GM12878 (cell line): ENCODE measurements around the gene NAP1L1. TPM values are rescaled to one million over a fixed set of nuclear protein-coding genes. Genes with fewer than 3 reads are reported as not detected.

Experiments used
- ATAC-seq: fragments of 200-7000 bp; cut with Tn5 transposase; 3 replicates; pipeline ENCODE4 v1.9.1; 2020; ENCODE audit warnings: mild to moderate bottlenecking, moderate library complexity
- BruUV-seq: library from RNA; stranded (reverse); fragments of 400-500 nt; replicated peaks from 2 replicates; lab custom pipeline; 2021; lab: Mats Ljungman, UMichigan
- CTCF ChIA-PET: fragments of 300-600 bp; sonication (Branson Sonifier 250); formaldehyde crosslinking; extraction: SDS; loops from one replicate; lab custom pipeline; 2021; ENCODE audit warnings: inconsistent platforms; lab: Yijun Ruan, JAX
- POLR2A ChIA-PET: fragments of 350-600 bp; formaldehyde crosslinking; extraction: SDS; loops from one replicate; lab custom pipeline; 2021; ENCODE audit warnings: inconsistent platforms; lab: Charles Lee
- RAD21 ChIA-PET: fragments of 300-600 bp; sonication (Branson Sonifier 250); formaldehyde crosslinking; loops from one replicate; lab custom pipeline; 2023; ENCODE audit warnings: antibody characterized with exemption; ENCODE audit not compliant: unreplicated experiment; lab: Charles Lee
- SMC1A ChIA-PET: fragments of 300-600 bp; sonication (Branson Sonifier 250); formaldehyde crosslinking; loops from one replicate; lab custom pipeline; 2023; ENCODE audit not compliant: unreplicated experiment, uncharacterized antibody; lab: Charles Lee
- DNase-seq: peaks from one replicate; pipeline ENCODE4 v3.0.0-alpha.2; 2011; ENCODE audit warnings: low read depth, low spot score
- FAIRE-seq: peaks from 3 replicates; lab custom pipeline; 2011; peaks lifted over from hg19 to GRCh38; lab: Jason Lieb, UNC
- H2AFZ ChIP-seq: 2 replicates; pipeline ENCODE4 v1.6.0; 2011; ENCODE audit warnings: low read depth, low read length, control low read depth; ENCODE audit not compliant: control insufficient read depth
- H3K27ac ChIP-seq: 2 replicates; pipeline ENCODE4 v1.5.1; 2011; ENCODE audit warnings: control low read depth; ENCODE audit not compliant: control insufficient read depth, insufficient read depth
- H3K27me3 ChIP-seq, 2 experiments: replicated peaks in 1 of 2; 2 replicates each; pipeline versions ENCODE4 v1.6.0 to v1.6.1; 2011; ENCODE audit warnings: low read length in 1 of 2; ENCODE audit not compliant: control insufficient read depth in 2 of 2, insufficient read depth in 2 of 2
- H3K36me3 ChIP-seq, 2 experiments: 2 replicates each; pipeline ENCODE4 v1.5.1; 2011; ENCODE audit warnings: low read length in 1 of 2; ENCODE audit not compliant: control insufficient read depth in 2 of 2, insufficient read depth in 2 of 2
- H3K4me1 ChIP-seq: 2 replicates; pipeline ENCODE4 v1.6.1; 2011; ENCODE audit warnings: mild to moderate bottlenecking, low read length, moderate library complexity, mixed read lengths; ENCODE audit not compliant: control insufficient read depth, insufficient read depth
- H3K4me2 ChIP-seq: 2 replicates; pipeline ENCODE4 v1.6.0; 2011; ENCODE audit warnings: control low read depth; ENCODE audit not compliant: control insufficient read depth, insufficient read depth
- H3K4me3 ChIP-seq: fragments of 200-600 bp; sonication (generic); 2 replicates; pipeline ENCODE4 v1.5.1; 2016
- H3K79me2 ChIP-seq: 2 replicates; pipeline ENCODE4 v1.6.0; 2011; ENCODE audit warnings: low read length; ENCODE audit not compliant: control insufficient read depth, insufficient read depth
- H3K9ac ChIP-seq: 2 replicates; pipeline ENCODE4 v1.8.0; 2011; ENCODE audit warnings: low read length, control low read depth, mixed read lengths; ENCODE audit not compliant: control insufficient read depth, insufficient read depth
- H3K9me3 ChIP-seq: replicated peaks from 3 replicates; pipeline ENCODE4 v1.5.1; 2011; ENCODE audit warnings: mild to moderate bottlenecking, low read length; ENCODE audit not compliant: control insufficient read depth, insufficient read depth
- H4K20me1 ChIP-seq: 2 replicates; pipeline ENCODE4 v1.6.0; 2011; ENCODE audit not compliant: control insufficient read depth, insufficient read depth
- ELK1 ChIP-seq: IDR thresholded peaks from 2 replicates; pipeline ENCODE4 v1.6.1; 2012; ENCODE audit warnings: low read depth, low read length, improper control_type of control experiment
- IRF4 ChIP-seq: IDR thresholded peaks from 2 replicates; pipeline ENCODE4 v1.6.1; 2011; ENCODE audit warnings: low read depth, low read length
- KLF5 ChIP-seq: fragments of 450-650 bp; IDR thresholded peaks from 2 replicates; pipeline ENCODE4 v1.6.1; 2014; ENCODE audit warnings: mild to moderate bottlenecking; ENCODE audit not compliant: partially characterized antibody
- MEF2A ChIP-seq: IDR thresholded peaks from 2 replicates; pipeline ENCODE4 v1.6.1; 2011; ENCODE audit warnings: low read depth, mild to moderate bottlenecking, low read length, moderate library complexity; ENCODE audit not compliant: insufficient read depth
- MTA2 ChIP-seq: fragments of 450-650 bp; IDR thresholded peaks from 2 replicates; pipeline ENCODE4 v1.6.1; 2016; ENCODE audit warnings: low read depth, mild to moderate bottlenecking, moderate library complexity
- MYC ChIP-seq: IDR thresholded peaks from 2 replicates; pipeline ENCODE4 v1.6.1; 2011; ENCODE audit warnings: mild to moderate bottlenecking, low read length, moderate library complexity, inconsistent platforms; ENCODE audit not compliant: insufficient read depth, insufficient replicate concordance, insufficient read length, severe bottlenecking
- NR2F1 ChIP-seq: fragments of 450-650 bp; conservative IDR thresholded peaks from 2 replicates; pipeline ENCODE4 v1.6.1; 2017; ENCODE audit warnings: mild to moderate bottlenecking
- RUNX3 ChIP-seq: IDR thresholded peaks from 2 replicates; pipeline ENCODE4 v1.6.1; 2012; ENCODE audit warnings: low read length, inconsistent platforms
- ZNF687 ChIP-seq: fragments of 450-650 bp; IDR thresholded peaks from 2 replicates; pipeline ENCODE4 v1.6.1; 2017; ENCODE audit warnings: mild to moderate bottlenecking, moderate library complexity
- WGBS: methylation state at CpG from one replicate; pipeline ENCODE4 v1.1.6; 2016; ENCODE audit warnings: low lambda C conversion rate; ENCODE audit not compliant: insufficient replicate concordance, insufficient coverage; ENCODE audit errors: missing lambda C conversion rate; 5-methylcytosine and 5-hydroxymethylcytosine counted together
- in situ Hi-C: fragments of 300-500 bp; cut with MboI; formaldehyde crosslinking; loops from 9 replicates; pipeline ENCODE4 v1.14.3; 2018; ENCODE audit warnings: mixed read lengths
- intact Hi-C: fragments of 100-400 bp; cut with micrococcal nuclease; formaldehyde crosslinking; loops from one replicate; pipeline ENCODE4 v1.14.2; 2022; ENCODE audit not compliant: unreplicated experiment
- polyA plus RNA-seq, 11 experiments: library from polyadenylated mRNA; depleted of rRNA in 4 of 11; unstranded in 6 of 11; stranded (reverse) in 5 of 11; fragments of >200 nt; fragmentation: Nextera tagmentation in 4 of 11; fragmentation: Illumina TruSeq in 1 of 11; extraction: Ambion mirVana in 4 of 11; extraction: Trizol in 1 of 11; gene quantifications; 1 replicate in 1 of 11; 2 replicates in 10 of 11; pipeline versions ENCODE4 v1.2.1 to v1.2.3, GENCODE V29; 2011 to 2016; ENCODE audit warnings: inconsistent platforms in 2 of 11, missing spikeins in 2 of 11, low read depth in 1 of 11
- total RNA-seq, 4 experiments: library from RNA; depleted of rRNA in 3 of 4; stranded (reverse); fragments of >200 nt in 3 of 4; fragmentation: Illumina TruSeq in 1 of 4; extraction: Trizol in 1 of 4; gene quantifications; 2 replicates each; pipeline versions ENCODE4 v1.2.1 to v1.2.3, GENCODE V29; 2013 to 2021

Gene NAP1L1
- total and polyA plus RNA-seq, 10 of the 15 experiments (the other 5 are each of a cell fraction or from before 2014, with no cell fraction given), result 256 to 1,036 (median 536) TPM

GRCh38 chr12:76127588-76127987 lies 43.1 kb upstream of the NAP1L1 start:
- H3K4me1 ChIP-seq, result no peaks in the 10 kb centered on the region
- no peak overlapping the region for H3K4me2 ChIP-seq
- FAIRE-seq (no peak), ATAC-seq (no peak), DNase-seq (no peak)
- no peaks in the 10 kb centered on the region for H3K79me2 ChIP-seq
- CTCF ChIA-PET, result interaction anchor here (1.4 kb wide), 1 partner anchor 11 kb away, joined by 3 read pairs; no protein-coding TSS in a partner anchor
- RAD21 ChIA-PET, result no interaction called here
- H3K4me3 ChIP-seq, result no peak overlapping the region
- POLR2A ChIA-PET, result interaction anchor here (0.6 kb wide), 1 partner anchor 44 kb away, joined by 3 read pairs; no protein-coding TSS in a partner anchor
- H3K27ac ChIP-seq, result no peak overlapping the region
- H3K9ac ChIP-seq, result no peak overlapping the region
- H3K27me3 ChIP-seq, result no peaks in the 10 kb centered on the region
- H3K9me3 ChIP-seq, result no peaks in the 10 kb centered on the region
- H3K36me3 ChIP-seq, result no peaks in the 10 kb centered on the region
- SMC1A ChIA-PET, result interaction anchor here (0.5 to 1.4 kb wide), 2 partner anchors 40 to 293 kb away, joined by 3 to 4 read pairs; no protein-coding TSS in a partner anchor
- intact Hi-C loops, result no loop called here
- in situ Hi-C loops, result no loop called here
- whole genome bisulfite sequencing, result 87% methylated on average over 5 of the region's 5 CpGs
- H2AFZ ChIP-seq, result no peak overlapping the region
- TF ChIP-seq MYC (no peak), MTA2 (no peak)
- H4K20me1 ChIP-seq, result no peaks in the 10 kb centered on the region
- no TSS peak for BruUV-seq

GRCh38 chr12:76124456-76124855 lies 40.0 kb upstream of the NAP1L1 start:
- BruUV-seq, result no TSS peak
- ChIA-PET POLR2A (interaction anchor here (0.6 kb wide), 2 partner anchors 17 to 482 kb away, joined by 3 to 7 read pairs; no protein-coding TSS in a partner anchor), SMC1A (no interaction called here), RAD21 (no interaction called here), CTCF (no interaction called here)
- no peak overlapping the region for H3K4me3 ChIP-seq
- no peaks in the 10 kb centered on the region for H3K4me1 ChIP-seq
- FAIRE-seq (no peak), ATAC-seq (no peak), DNase-seq (no peak)
- no peaks in the 10 kb centered on the region for H4K20me1 ChIP-seq
- H3K9ac ChIP-seq, result no peak overlapping the region
- no peaks in the 10 kb centered on the region for H3K9me3 ChIP-seq
- H3K4me2 ChIP-seq, result no peak overlapping the region
- WGBS, result 55% methylated on average over 5 of the region's 5 CpGs
- no peaks in the 10 kb centered on the region for H3K27me3 ChIP-seq
- no peaks in the 10 kb centered on the region for H3K36me3 ChIP-seq
- intact Hi-C loops (no loop called here), in situ Hi-C loops (no loop called here)
- no peak overlapping the region for H3K27ac ChIP-seq
- H3K79me2 ChIP-seq, result no peaks in the 10 kb centered on the region
- no peak overlapping the region for H2AFZ ChIP-seq
- TF ChIP-seq ELK1 (no peak), NR2F1 (no peak), KLF5 (no peak), IRF4 (no peak), ZNF687 (no peak), MEF2A (no peak), RUNX3 (no peak)
